ENCODE data around the gene SYNGR2. TPM values are rescaled to one million over a fixed set of nuclear protein-coding genes. Genes with fewer than 3 reads are reported as not detected.
A peak's percentile ranks its signal among the peaks of the same experiment; 100 is the strongest.
"Not testable (repeated sequence)": the region's sequence is repeated elsewhere in the genome, so short reads cannot be mapped to it uniquely, and the experiment has no call there.

Gene SYNGR2
- total and polyA plus RNA-seq, 4 experiments from 2014 or later: 60.3 to 234 (median 103) TPM

GRCh38 chr17:78137392-78138203 lies 30.8 kb upstream of the SYNGR2 start:
- intact Hi-C loops (cut with micrococcal nuclease): no loop called here
- H3K36me3 ChIP-seq (ENCODE audit: insufficient read depth, low read length): peaks cover 47% of the 10 kb centered on the region
- peak in 3 of 5 donors; percentile 54 to 75 (median 70) for DNase-seq
- Mint-ChIP-seq H3K27me3 (no peaks in the 10 kb centered on the region), H3K4me1 (peaks cover 39 to 92% (median 65%) of the 10 kb centered on the region in 4 donors), H3K9me3 (peaks cover 0 to 3% (median 0%) of the 10 kb centered on the region in 8 donors), H3K27ac (peak overlapping the region; percentile 17 to 91 (median 83)), H3K4me3 (peak overlapping the region in 6 of 8 donors; percentile 0 to 83 (median 56)), H3K36me3 (peaks cover 44 to 62% of the 10 kb centered on the region in 2 donors)
- ChIA-PET POLR2A (ENCODE audit: partially characterized antibody) (interaction anchor here (0.7 to 26.7 kb wide), 9 partner anchors 9 to 677 kb away, joined by 3 to 1172 read pairs (median 4); partner anchors contain the start of genes AFMID, C17orf99, SYNGR2 and TK1), CTCF (ENCODE audit: partially characterized antibody) (interaction anchor here (0.8 to 8.0 kb wide), 10 partner anchors 12 to 353 kb away, joined by 3 to 121 read pairs (median 14); no protein-coding TSS in a partner anchor)
- peaks cover 96% of the 10 kb centered on the region for H3K4me1 ChIP-seq (ENCODE audit: insufficient read depth, low read length)
- no peak overlapping the region for H3K27ac ChIP-seq (ENCODE audit: low read depth, low read length)
- no peaks in the 10 kb centered on the region for H3K9me3 ChIP-seq (ENCODE audit: control insufficient read depth in 1 of 2, low read length in 2 of 2)
- no peaks in the 10 kb centered on the region for H3K27me3 ChIP-seq (ENCODE audit: insufficient read depth, low read length)
- H3K4me3 ChIP-seq (ENCODE audit: low read length in 2 of 2): peak overlapping the region in 1 of 2 donors; percentile 24

- peak overlapping the region in 3 of 8 donors; percentile 22 to 30 (median 29) for H3K4me3 Mint-ChIP-seq
- Histone ChIP-seq H3K36me3 (ENCODE audit: insufficient read depth, low read length) (peaks cover 41% of the 10 kb centered on the region), H3K4me3 (ENCODE audit: low read length in 2 of 2) (no peak overlapping the region), H3K27me3 (ENCODE audit: insufficient read depth, low read length) (no peaks in the 10 kb centered on the region), H3K4me1 (ENCODE audit: insufficient read depth, low read length) (peaks cover 93% of the 10 kb centered on the region), H3K9me3 (ENCODE audit: control insufficient read depth in 1 of 2, low read length in 2 of 2) (no peaks in the 10 kb centered on the region), H3K27ac (ENCODE audit: low read depth, low read length) (no peak overlapping the region)
- no peak for DNase-seq
- peaks cover 0 to 3% (median 0%) of the 10 kb centered on the region in 8 donors for H3K9me3 Mint-ChIP-seq
- POLR2A ChIA-PET (ENCODE audit: partially characterized antibody): interaction anchor here (1.1 to 26.7 kb wide), 8 partner anchors 8 to 114 kb away, joined by 3 to 1172 read pairs (median 8); partner anchors contain the start of genes BIRC5, C17orf99, SYNGR2 and TMC6
- peaks cover 39 to 92% (median 64%) of the 10 kb centered on the region in 4 donors for H3K4me1 Mint-ChIP-seq
- CTCF ChIA-PET (ENCODE audit: partially characterized antibody): interaction anchor here (0.6 to 8.0 kb wide), 10 partner anchors 11 to 1604 kb away, joined by 3 to 121 read pairs (median 14); no protein-coding TSS in a partner anchor
- no peaks in the 10 kb centered on the region for H3K27me3 Mint-ChIP-seq
- H3K36me3 Mint-ChIP-seq: peaks cover 37 to 56% of the 10 kb centered on the region in 2 donors
- peak overlapping the region in 5 of 7 donors; percentile 32 to 91 (median 87) for H3K27ac Mint-ChIP-seq
- intact Hi-C loops (cut with micrococcal nuclease): no loop called here
Observed at GRCh38 chr17:78138204-78139060, 29.9 kb upstream of the SYNGR2 start.

GRCh38 chr17:78139861-78140168 lies 28.6 kb upstream of the SYNGR2 start:
- intact Hi-C loops (cut with micrococcal nuclease): loop anchor here (1.0 kb wide), 3 partner anchors 10 to 74 kb away; partner anchors contain the start of genes BIRC5, SYNGR2 and TMC8
- Histone ChIP-seq H3K4me1 (ENCODE audit: insufficient read depth, low read length) (peaks cover 91% of the 10 kb centered on the region), H3K27ac (ENCODE audit: low read depth, low read length) (peak overlapping the region; percentile 0), H3K36me3 (ENCODE audit: insufficient read depth, low read length) (peaks cover 37% of the 10 kb centered on the region)
- not testable (repeated sequence) for H3K9me3 ChIP-seq (ENCODE audit: control insufficient read depth in 1 of 2, low read length in 2 of 2); DNase-seq; H3K27me3 ChIP-seq (ENCODE audit: insufficient read depth, low read length); H3K27me3 Mint-ChIP-seq; H3K4me3 ChIP-seq (ENCODE audit: low read length in 2 of 2); H3K9me3 Mint-ChIP-seq
- Mint-ChIP-seq H3K36me3 (peaks cover 25 to 44% of the 10 kb centered on the region in 2 donors), H3K4me1 (peaks cover 30 to 87% (median 55%) of the 10 kb centered on the region in 4 donors), H3K27ac (peak overlapping the region; percentile 82 to 94 (median 91)), H3K4me3 (peak overlapping the region; percentile 30 to 72 (median 58))
- CTCF ChIA-PET (ENCODE audit: partially characterized antibody): interaction anchor here (0.8 to 8.0 kb wide), 7 partner anchors 11 to 55 kb away, joined by 3 to 107 read pairs (median 4); partner anchors contain the start of gene TMC6
- POLR2A ChIA-PET (ENCODE audit: partially characterized antibody): interaction anchor here (0.8 to 26.7 kb wide), 8 partner anchors 10 to 74 kb away, joined by 3 to 1172 read pairs (median 6); partner anchors contain the start of genes BIRC5, SYNGR2, TK1 and TMC6

- ChIA-PET CTCF (ENCODE audit: partially characterized antibody) (interaction anchor here (0.8 to 8.0 kb wide), 7 partner anchors 12 to 56 kb away, joined by 3 to 107 read pairs (median 4); partner anchors contain the start of gene TMC6), POLR2A (ENCODE audit: partially characterized antibody) (interaction anchor here (0.8 to 26.7 kb wide), 10 partner anchors 9 to 73 kb away, joined by 3 to 1172 read pairs (median 4); partner anchors contain the start of genes BIRC5, SYNGR2, TK1 and TMC6)
- intact Hi-C loops (cut with micrococcal nuclease): loop anchor here (1.0 kb wide), 3 partner anchors 10 to 74 kb away; partner anchors contain the start of genes BIRC5, SYNGR2 and TMC8
- Mint-ChIP-seq H3K4me1 (peaks cover 29 to 81% (median 53%) of the 10 kb centered on the region in 4 donors), H3K27me3 (no peaks in the 10 kb centered on the region), H3K36me3 (peaks cover 22 to 40% of the 10 kb centered on the region in 2 donors), H3K4me3 (peak overlapping the region; percentile 30 to 72 (median 58)), H3K9me3 (no peaks in the 10 kb centered on the region), H3K27ac (peak overlapping the region; percentile 82 to 94 (median 91))
- Histone ChIP-seq H3K27me3 (ENCODE audit: insufficient read depth, low read length) (no peaks in the 10 kb centered on the region), H3K36me3 (ENCODE audit: insufficient read depth, low read length) (peaks cover 31% of the 10 kb centered on the region), H3K4me3 (ENCODE audit: low read length in 2 of 2) (peak overlapping the region in 1 of 2 donors; percentile 2), H3K9me3 (ENCODE audit: control insufficient read depth in 1 of 2, low read length in 2 of 2) (no peaks in the 10 kb centered on the region), H3K4me1 (ENCODE audit: insufficient read depth, low read length) (peaks cover 86% of the 10 kb centered on the region), H3K27ac (ENCODE audit: low read depth, low read length) (peak overlapping the region; percentile 0)
- peak; percentile 95 to 97 (median 96) for DNase-seq
Observed at GRCh38 chr17:78140169-78141051, 28.0 kb upstream of the SYNGR2 start.

GRCh38 chr17:78141437-78142118 lies 26.8 kb upstream of the SYNGR2 start:
- H3K36me3 Mint-ChIP-seq: peaks cover 13 to 29% of the 10 kb centered on the region in 2 donors
- no peaks in the 10 kb centered on the region for H3K9me3 Mint-ChIP-seq
- peaks cover 24 to 69% (median 43%) of the 10 kb centered on the region in 4 donors for H3K4me1 Mint-ChIP-seq
- H3K27ac Mint-ChIP-seq: peak overlapping the region in 5 of 7 donors; percentile 18 to 89 (median 53)
- H3K27me3 Mint-ChIP-seq: no peaks in the 10 kb centered on the region
- no peaks in the 10 kb centered on the region for H3K9me3 ChIP-seq (ENCODE audit: control insufficient read depth in 1 of 2, low read length in 2 of 2)
- no peak overlapping the region for H3K27ac ChIP-seq (ENCODE audit: low read depth, low read length)
- H3K4me1 ChIP-seq (ENCODE audit: insufficient read depth, low read length): peaks cover 76% of the 10 kb centered on the region
- intact Hi-C loops (cut with micrococcal nuclease): no loop called here
- POLR2A ChIA-PET (ENCODE audit: partially characterized antibody): interaction anchor here (0.6 to 26.7 kb wide), 11 partner anchors 8 to 740 kb away, joined by 3 to 1172 read pairs (median 4); partner anchors contain the start of genes SYNGR2, TMC6, TMC8 and TNRC6C
- no peak overlapping the region for H3K4me3 ChIP-seq (ENCODE audit: low read length in 2 of 2)
- CTCF ChIA-PET (ENCODE audit: partially characterized antibody): no interaction called here
- no peaks in the 10 kb centered on the region for H3K27me3 ChIP-seq (ENCODE audit: insufficient read depth, low read length)
- DNase-seq: no peak
- peaks cover 20% of the 10 kb centered on the region for H3K36me3 ChIP-seq (ENCODE audit: insufficient read depth, low read length)
- peak overlapping the region in 2 of 8 donors; percentile 24 to 32 for H3K4me3 Mint-ChIP-seq
